Cortex of kidney (tissue), 1 donor: Measurements from ENCODE around the gene CDC5L.

Source experiments
- DNase-seq: peaks from one replicate; lab custom pipeline; 2025; lab: John Stamatoyannopoulos, UW

Gene CDC5L

GRCh38 chr6:44453146-44453545 is 65.6 kb downstream of the CDC5L start:
- DNase-seq: no peak

- no peak for DNase-seq
Observed at GRCh38 chr6:44454198-44454597, 66.7 kb downstream of the CDC5L start.

GRCh38 chr6:44456070-44456965 is 68.8 kb downstream of the CDC5L start:
- DNase-seq: no peak

- DNase-seq: no peak
Observed at GRCh38 chr6:44456966-44457292, 69.4 kb downstream of the CDC5L start.

GRCh38 chr6:44457596-44457995 is 70.1 kb downstream of the CDC5L start:
- DNase-seq: no peak

- no peak for DNase-seq
Observed at GRCh38 chr6:44458551-44458950, 71.0 kb downstream of the CDC5L start.

GRCh38 chr6:44462335-44462734 is 74.8 kb downstream of the CDC5L start:
- no peak for DNase-seq

- DNase-seq: no peak
Observed at GRCh38 chr6:44462797-44463727, 75.6 kb downstream of the CDC5L start.

GRCh38 chr6:44463728-44464450 is 76.4 kb downstream of the CDC5L start:
- no peak for DNase-seq

GRCh38 chr6:44464527-44465310 is 77.2 kb downstream of the CDC5L start:
- no peak for DNase-seq

GRCh38 chr6:44466955-44467354 is 79.4 kb downstream of the CDC5L start:
- DNase-seq: no peak

GRCh38 chr6:44468835-44469234 is 81.3 kb downstream of the CDC5L start:
- DNase-seq: no peak

- DNase-seq: no peak
Observed at GRCh38 chr6:44470115-44470464, 82.6 kb downstream of the CDC5L start.

GRCh38 chr6:44470746-44471145 is 83.2 kb downstream of the CDC5L start:
- DNase-seq: no peak

- no peak for DNase-seq
Observed at GRCh38 chr6:44471271-44471981, 83.9 kb downstream of the CDC5L start.

GRCh38 chr6:44472250-44472945 is 84.9 kb downstream of the CDC5L start:
- no peak for DNase-seq

GRCh38 chr6:44473393-44474189 is 86.1 kb downstream of the CDC5L start:
- no peak for DNase-seq

GRCh38 chr6:44474190-44474631 is 86.7 kb downstream of the CDC5L start:
- no peak for DNase-seq

- DNase-seq: no peak
Observed at GRCh38 chr6:44474643-44475042, 87.1 kb downstream of the CDC5L start.
